SK-MEL-5 (cell line): ENCODE data around the gene METTL26. TPM values are rescaled to one million over a fixed set of nuclear protein-coding genes. Genes with fewer than 3 reads are reported as not detected.

Source experiments
- DNase-seq: peaks from one replicate; pipeline ENCODE4 v3.0.0-alpha.2; 2016; ENCODE audit warnings: low read depth, low spot score
- in situ Hi-C: cut with HindIII; loops from 2 replicates; pipeline ENCODE4 v1.10.0; 2016; ENCODE audit warnings: low sequenced_read_pairs, high pct_unique_total_duplicates, low pct_unique_long_range_greater_than_20kb
- total RNA-seq: library from RNA; depleted of rRNA; stranded (reverse); fragments of >200 nt; shearing (Covaris generic); gene quantifications from 2 replicates; pipeline ENCODE4 v1.2.3, GENCODE V29; 2014

The METTL26 gene
- total RNA-seq, 1 experiment from 2014 or later: 54.3 TPM

- in situ Hi-C loops: no loop called here
Measured at GRCh38 chr16:676913-677312, 40.8 kb upstream of the METTL26 start.

GRCh38 chr16:676565-676902 is 40.4 kb upstream of the METTL26 start:
- no peak for DNase-seq
- in situ Hi-C loops: no loop called here

More at GRCh38 chr16:676913-677312, 40.8 kb upstream of the METTL26 start:
- no peak for DNase-seq

GRCh38 chr16:675884-676564 is 39.9 kb upstream of the METTL26 start:
- in situ Hi-C loops: no loop called here

GRCh38 chr16:674968-675883 is 39.1 kb upstream of the METTL26 start, which contains the start of gene RHBDL1:
RHBDL1 (plus strand) TSS chr16:675671; CDS start chr16:675791, 120 bp downstream.
- in situ Hi-C loops: no loop called here
- no peak for DNase-seq

More at GRCh38 chr16:675884-676564, 39.9 kb upstream of the METTL26 start:
- DNase-seq: no peak

- no peak for DNase-seq
- in situ Hi-C loops: no loop called here
Measured at GRCh38 chr16:674214-674881, 38.2 kb upstream of the METTL26 start.

- in situ Hi-C loops: no loop called here
- DNase-seq: no peak
Measured at GRCh38 chr16:673399-673991, 37.4 kb upstream of the METTL26 start.

GRCh38 chr16:672851-673250 is 36.7 kb upstream of the METTL26 start:
- DNase-seq: no peak
- in situ Hi-C loops: no loop called here

- DNase-seq: no peak
- in situ Hi-C loops: no loop called here
Measured at GRCh38 chr16:672371-672770, 36.3 kb upstream of the METTL26 start.

- no peak for DNase-seq
- in situ Hi-C loops: no loop called here
Measured at GRCh38 chr16:671353-672131, 35.4 kb upstream of the METTL26 start.

- DNase-seq: no peak
- in situ Hi-C loops: no loop called here
Measured at GRCh38 chr16:670485-671352, 34.6 kb upstream of the METTL26 start.

- in situ Hi-C loops: no loop called here
- no peak for DNase-seq
Measured at GRCh38 chr16:669666-670065, 33.6 kb upstream of the METTL26 start.

- in situ Hi-C loops: no loop called here
- DNase-seq: no peak
Measured at GRCh38 chr16:668519-669171, 32.5 kb upstream of the METTL26 start.

GRCh38 chr16:667780-668518 is 31.8 kb upstream of the METTL26 start, which contains the start of gene RHOT2:
RHOT2 (plus strand) TSS chr16:668132; CDS start chr16:668200, 68 bp downstream.
- in situ Hi-C loops: no loop called here

GRCh38 chr16:667113-667779 is 31.1 kb upstream of the METTL26 start:
- in situ Hi-C loops: no loop called here
- no peak for DNase-seq

More at GRCh38 chr16:667780-668518, 31.8 kb upstream of the METTL26 start, which contains the start of gene RHOT2:
- peak; percentile 86 for DNase-seq

GRCh38 chr16:666572-666971 is 30.5 kb upstream of the METTL26 start:
- DNase-seq: no peak
- in situ Hi-C loops: no loop called here
